Duodenal mucosa (tissue), 2 donors: ENCODE results near the gene SERPINB13.
"Not testable (repeated sequence)": the region's sequence is repeated elsewhere in the genome, so short reads cannot be mapped to it uniquely, and the experiment has no call there.

Experiments used
- H3K27ac ChIP-seq: one replicate; pipeline ENCODE4 v1.7.0; 2013; ENCODE audit warnings: low read depth, low read length
- H3K27me3 ChIP-seq, 2 donors: one replicate each; pipeline ENCODE4 v1.7.0; 2013; ENCODE audit warnings: low read length in 2 of 2, control low read depth in 1 of 2; ENCODE audit not compliant: insufficient read depth in 2 of 2, control insufficient read depth in 1 of 2
- H3K36me3 ChIP-seq, 2 donors: one replicate each; pipeline ENCODE4 v1.7.0; 2013; ENCODE audit warnings: low read length in 2 of 2, control low read depth in 1 of 2; ENCODE audit not compliant: insufficient read depth in 2 of 2, control insufficient read depth in 1 of 2
- H3K4me1 ChIP-seq, 2 donors: one replicate each; pipeline ENCODE4 v1.7.0; 2013; ENCODE audit warnings: low read length in 2 of 2, control low read depth in 1 of 2; ENCODE audit not compliant: insufficient read depth in 2 of 2, control insufficient read depth in 1 of 2
- H3K4me3 ChIP-seq, 2 donors: one replicate each; pipeline ENCODE4 v1.7.0; 2013; ENCODE audit warnings: low read length in 2 of 2, low read depth in 1 of 2
- H3K9ac ChIP-seq, 2 donors: one replicate each; pipeline ENCODE4 v1.7.0; 2013; ENCODE audit warnings: low read length in 2 of 2, low read depth in 1 of 2
- H3K9me3 ChIP-seq, 2 donors: one replicate each; pipeline ENCODE4 v1.7.0; 2013; ENCODE audit warnings: low read length in 2 of 2, control low read depth in 1 of 2; ENCODE audit not compliant: control insufficient read depth in 1 of 2

The SERPINB13 gene

GRCh38 chr18:63613420-63613819, 26.3 kb downstream of the SERPINB13 start:
- H3K9ac ChIP-seq, result no peak overlapping the region
- no peaks in the 10 kb centered on the region for H3K36me3 ChIP-seq
- no peak overlapping the region for H3K27ac ChIP-seq
- no peaks in the 10 kb centered on the region for H3K27me3 ChIP-seq
- no peak overlapping the region for H3K4me3 ChIP-seq
- no peaks in the 10 kb centered on the region for H3K4me1 ChIP-seq
- no peaks in the 10 kb centered on the region for H3K9me3 ChIP-seq

- no peaks in the 10 kb centered on the region for H3K4me1 ChIP-seq
- no peak overlapping the region for H3K9ac ChIP-seq
- H3K27me3 ChIP-seq, result no peaks in the 10 kb centered on the region
- H3K9me3 ChIP-seq, result no peaks in the 10 kb centered on the region
- H3K36me3 ChIP-seq, result no peaks in the 10 kb centered on the region
- H3K27ac ChIP-seq, result no peak overlapping the region
- H3K4me3 ChIP-seq, result no peak overlapping the region
Measured at GRCh38 chr18:63617049-63617914, 30.1 kb downstream of the SERPINB13 start.

- no peak overlapping the region for H3K9ac ChIP-seq
- no peaks in the 10 kb centered on the region for H3K4me1 ChIP-seq
- no peaks in the 10 kb centered on the region for H3K36me3 ChIP-seq
- H3K9me3 ChIP-seq, result no peaks in the 10 kb centered on the region
- H3K4me3 ChIP-seq, result no peak overlapping the region
- no peak overlapping the region for H3K27ac ChIP-seq
- H3K27me3 ChIP-seq, result no peaks in the 10 kb centered on the region
Measured at GRCh38 chr18:63617915-63618234, 30.7 kb downstream of the SERPINB13 start.

GRCh38 chr18:63619661-63620060, 32.5 kb downstream of the SERPINB13 start:
- no peak overlapping the region for H3K27ac ChIP-seq
- peaks cover 4 to 5% of the 10 kb centered on the region in 2 donors for H3K9me3 ChIP-seq
- no peaks in the 10 kb centered on the region for H3K27me3 ChIP-seq
- H3K36me3 ChIP-seq, result no peaks in the 10 kb centered on the region
- no peaks in the 10 kb centered on the region for H3K4me1 ChIP-seq
- H3K9ac ChIP-seq, result no peak overlapping the region
- H3K4me3 ChIP-seq, result no peak overlapping the region

- peaks cover 23 to 28% of the 10 kb centered on the region in 2 donors for H3K9me3 ChIP-seq
- no peaks in the 10 kb centered on the region for H3K36me3 ChIP-seq
- no peak overlapping the region for H3K4me3 ChIP-seq
- H3K9ac ChIP-seq, result no peak overlapping the region
- no peaks in the 10 kb centered on the region for H3K27me3 ChIP-seq
- no peaks in the 10 kb centered on the region for H3K4me1 ChIP-seq
- H3K27ac ChIP-seq, result no peak overlapping the region
Measured at GRCh38 chr18:63624863-63625262, 37.7 kb downstream of the SERPINB13 start.

- Histone ChIP-seq H3K4me1 (no peaks in the 10 kb centered on the region), H3K9ac (no peak overlapping the region), H3K9me3 (peaks cover 23 to 28% of the 10 kb centered on the region in 2 donors), H3K27ac (no peak overlapping the region), H3K36me3 (no peaks in the 10 kb centered on the region), H3K27me3 (no peaks in the 10 kb centered on the region), H3K4me3 (no peak overlapping the region)
Measured at GRCh38 chr18:63626431-63626830, 39.3 kb downstream of the SERPINB13 start.

- Histone ChIP-seq H3K4me3 (no peak overlapping the region), H3K36me3 (no peaks in the 10 kb centered on the region), H3K4me1 (no peaks in the 10 kb centered on the region), H3K9ac (no peak overlapping the region), H3K9me3 (peaks cover 23 to 28% of the 10 kb centered on the region in 2 donors), H3K27ac (no peak overlapping the region), H3K27me3 (no peaks in the 10 kb centered on the region)
Measured at GRCh38 chr18:63627819-63628218, 40.7 kb downstream of the SERPINB13 start.

GRCh38 chr18:63637703-63638102, 50.6 kb downstream of the SERPINB13 start:
- Histone ChIP-seq H3K4me1 (no peaks in the 10 kb centered on the region), H3K4me3 (no peak overlapping the region), H3K36me3 (no peaks in the 10 kb centered on the region), H3K27me3 (no peaks in the 10 kb centered on the region), H3K27ac (no peak overlapping the region), H3K9ac (no peak overlapping the region), H3K9me3 (no peaks in the 10 kb centered on the region)

GRCh38 chr18:63641157-63641680, 54.1 kb downstream of the SERPINB13 start:
- not testable (repeated sequence) for H3K4me1 ChIP-seq, H3K27me3 ChIP-seq, H3K9me3 ChIP-seq, H3K27ac ChIP-seq, H3K4me3 ChIP-seq, H3K9ac ChIP-seq, H3K36me3 ChIP-seq

- not testable (repeated sequence) for H3K4me1 ChIP-seq, H3K27ac ChIP-seq, H3K4me3 ChIP-seq, H3K36me3 ChIP-seq, H3K27me3 ChIP-seq, H3K9ac ChIP-seq, H3K9me3 ChIP-seq
Measured at GRCh38 chr18:63642668-63643356, 55.7 kb downstream of the SERPINB13 start.
